Measurements from ENCODE around the gene POLD1. TPM values are rescaled to one million over a fixed set of nuclear protein-coding genes. Genes with fewer than 3 reads are reported as not detected.
"Not testable (repeated sequence)": the region's sequence is repeated elsewhere in the genome, so short reads cannot be mapped to it uniquely, and the experiment has no call there.

POLD1 gene
- total and polyA plus RNA-seq, 7 donors = 4.5 to 9.7 (median 6.9) TPM

DNA sequence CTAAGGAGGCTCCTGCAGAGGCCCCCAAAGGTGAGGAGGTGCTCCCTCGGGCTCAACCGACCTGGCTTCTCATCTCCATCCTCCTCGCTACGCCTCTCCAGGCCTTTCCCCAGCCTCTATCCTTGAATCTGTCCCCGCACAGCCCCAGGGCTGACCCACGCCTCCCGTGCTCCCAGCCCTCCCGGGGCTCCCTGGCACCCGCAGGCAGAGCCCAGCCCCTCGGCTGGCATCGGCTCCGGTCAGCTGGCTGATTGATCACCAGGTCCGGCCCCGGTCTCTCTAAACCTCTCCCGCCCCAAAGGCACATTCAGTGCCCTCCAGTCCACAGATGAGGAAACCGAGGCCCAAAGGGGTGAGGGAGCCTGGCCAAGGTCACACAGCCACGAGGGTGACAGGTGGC, 51.1 kb downstream of the POLD1 start:
- no peaks in the 10 kb centered on the region for H3K9me3 ChIP-seq
- H3K4me3 ChIP-seq = peak overlapping the region; percentile 51
- no peak for DNase-seq
- TF ChIP-seq, protein P1, sequence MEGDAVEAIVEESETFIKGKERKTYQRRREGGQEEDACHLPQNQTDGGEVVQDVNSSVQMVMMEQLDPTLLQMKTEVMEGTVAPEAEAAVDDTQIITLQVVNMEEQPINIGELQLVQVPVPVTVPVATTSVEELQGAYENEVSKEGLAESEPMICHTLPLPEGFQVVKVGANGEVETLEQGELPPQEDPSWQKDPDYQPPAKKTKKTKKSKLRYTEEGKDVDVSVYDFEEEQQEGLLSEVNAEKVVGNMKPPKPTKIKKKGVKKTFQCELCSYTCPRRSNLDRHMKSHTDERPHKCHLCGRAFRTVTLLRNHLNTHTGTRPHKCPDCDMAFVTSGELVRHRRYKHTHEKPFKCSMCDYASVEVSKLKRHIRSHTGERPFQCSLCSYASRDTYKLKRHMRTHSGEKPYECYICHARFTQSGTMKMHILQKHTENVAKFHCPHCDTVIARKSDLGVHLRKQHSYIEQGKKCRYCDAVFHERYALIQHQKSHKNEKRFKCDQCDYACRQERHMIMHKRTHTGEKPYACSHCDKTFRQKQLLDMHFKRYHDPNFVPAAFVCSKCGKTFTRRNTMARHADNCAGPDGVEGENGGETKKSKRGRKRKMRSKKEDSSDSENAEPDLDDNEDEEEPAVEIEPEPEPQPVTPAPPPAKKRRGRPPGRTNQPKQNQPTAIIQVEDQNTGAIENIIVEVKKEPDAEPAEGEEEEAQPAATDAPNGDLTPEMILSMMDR (IDR thresholded peaks at IDR 0.05) = no peak
- 38 to 69% (median 60%) methylated on average over 15 to 17 of the region's 17 CpGs for WGBS, 3 donors
- peaks cover 0 to 35% of the 10 kb centered on the region in 2 donors for H3K36me3 ChIP-seq (ENCODE audit: insufficient read depth in 1 of 2, low read depth in 1 of 2)
- peak overlapping the region; percentile 50 for H3K27ac ChIP-seq
- H3K4me1 ChIP-seq = peaks cover 13% of the 10 kb centered on the region
- no peak for ATAC-seq
- peaks cover 0 to 11% (median 0%) of the 10 kb centered on the region in 3 donors for H3K27me3 ChIP-seq (ENCODE audit: insufficient read depth in 3 of 3, low read length in 2 of 3)
- intact Hi-C loops (cut with DNase I) = no loop called here

DNA sequence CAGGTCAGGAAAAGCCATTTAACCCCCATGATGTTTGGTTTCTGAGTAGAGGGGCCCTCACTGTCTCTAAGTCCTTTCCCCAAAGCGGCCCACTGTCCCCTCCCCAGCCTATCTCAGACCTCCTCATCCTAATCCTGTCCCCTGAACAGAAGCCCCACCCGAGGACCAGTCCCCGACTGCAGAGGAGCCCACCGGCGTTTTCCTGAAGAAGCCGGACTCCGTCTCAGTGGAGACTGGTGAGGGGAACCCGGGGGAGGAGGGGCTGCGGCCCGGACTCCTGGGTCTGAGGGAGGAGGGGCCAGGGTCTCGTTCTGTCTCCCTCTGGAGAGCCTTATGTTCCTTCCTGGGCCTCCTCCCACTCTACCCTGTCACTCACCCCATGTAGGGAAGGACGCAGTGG, 51.5 kb downstream of the POLD1 start:
- Histone ChIP-seq H3K4me3 (peak overlapping the region; percentile 51), H3K9me3 (no peaks in the 10 kb centered on the region), H3K27ac (peak overlapping the region; percentile 50), H3K4me1 (peaks cover 12% of the 10 kb centered on the region), H3K27me3 (ENCODE audit: insufficient read depth in 3 of 3, low read length in 2 of 3) (peaks cover 0 to 11% (median 0%) of the 10 kb centered on the region in 3 donors), H3K36me3 (ENCODE audit: insufficient read depth in 1 of 2, low read depth in 1 of 2) (peaks cover 0 to 37% of the 10 kb centered on the region in 2 donors)
- TF ChIP-seq, protein P1 (IDR thresholded peaks at IDR 0.05) = no peak
- intact Hi-C loops (cut with DNase I) = no loop called here
- no peak for DNase-seq
- ATAC-seq = no peak
- 66 to 78% (median 66%) methylated on average over 12 of the region's 12 CpGs for WGBS, 3 donors

DNA sequence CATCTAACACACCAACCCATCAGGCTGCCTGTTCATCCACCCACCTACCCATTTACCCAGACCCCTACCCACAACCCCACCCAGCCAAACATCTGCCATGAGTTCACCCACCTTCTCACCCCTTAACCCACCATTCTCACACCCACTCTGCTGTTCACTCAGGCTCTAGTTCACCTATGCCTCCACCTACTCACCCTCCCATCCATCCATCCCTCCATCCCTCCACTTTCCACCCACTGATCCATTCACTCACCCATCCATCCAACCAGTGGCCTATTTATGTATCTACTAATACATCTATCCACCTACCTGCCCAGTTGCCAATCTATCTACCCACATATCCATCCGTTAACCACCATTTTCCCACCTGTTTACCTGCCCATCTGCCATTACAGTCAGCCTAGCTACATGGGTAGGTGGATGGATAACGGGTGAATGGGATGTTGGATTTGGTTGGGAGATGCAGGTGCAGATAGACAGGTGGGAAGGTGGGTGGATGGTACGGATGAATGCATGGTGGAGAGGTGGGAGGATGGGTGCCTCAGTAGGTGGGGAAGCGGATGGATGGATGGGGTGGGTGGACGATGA, 53.8 kb downstream of the POLD1 start:
- Histone ChIP-seq H3K4me3 (no peak overlapping the region), H3K36me3 (ENCODE audit: insufficient read depth in 1 of 2, low read depth in 1 of 2) (peaks cover 0 to 61% of the 10 kb centered on the region in 2 donors), H3K27ac (no peak overlapping the region), H3K9me3 (no peaks in the 10 kb centered on the region), H3K27me3 (ENCODE audit: insufficient read depth in 3 of 3, low read length in 2 of 3) (peaks cover 0 to 1% (median 0%) of the 10 kb centered on the region in 3 donors), H3K4me1 (no peaks in the 10 kb centered on the region)
- DNase-seq (no peak), ATAC-seq (no peak)
- WGBS, 3 donors = 78 to 91% (median 86%) methylated on average over 5 of the region's 5 CpGs
- intact Hi-C loops (cut with DNase I) = no loop called here
- TF ChIP-seq, protein P1 (IDR thresholded peaks at IDR 0.05) = no peak

DNA sequence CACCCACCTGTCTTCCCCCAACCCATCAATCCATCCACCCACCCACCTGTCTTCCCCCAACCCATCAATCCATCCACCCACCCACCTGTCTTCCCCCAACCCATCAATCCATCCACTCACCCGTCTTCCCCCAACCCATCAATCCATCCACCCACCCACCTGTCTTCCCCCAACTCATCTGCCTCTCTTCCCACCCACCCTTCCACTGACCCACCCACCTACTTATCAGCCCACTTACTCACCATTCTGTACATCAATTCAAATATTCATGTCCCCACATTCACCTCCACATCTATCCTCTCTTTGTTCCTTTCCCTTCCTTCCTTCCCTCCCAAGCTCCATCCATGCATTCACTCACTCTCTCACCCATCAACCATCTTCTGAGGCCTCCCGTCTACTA, 55.0 kb downstream of the POLD1 start:
- peaks cover 0 to 72% of the 10 kb centered on the region in 2 donors for H3K36me3 ChIP-seq (ENCODE audit: insufficient read depth in 1 of 2, low read depth in 1 of 2)
- DNase-seq; H3K4me1 ChIP-seq; H3K4me3 ChIP-seq; intact Hi-C loops (cut with DNase I); H3K27me3 ChIP-seq (ENCODE audit: insufficient read depth in 3 of 3, low read length in 2 of 3); H3K9me3 ChIP-seq; ATAC-seq; H3K27ac ChIP-seq: not testable (repeated sequence)
- 38 to 58% (median 43%) methylated on average over 2 of the region's 2 CpGs for WGBS, 3 donors

DNA sequence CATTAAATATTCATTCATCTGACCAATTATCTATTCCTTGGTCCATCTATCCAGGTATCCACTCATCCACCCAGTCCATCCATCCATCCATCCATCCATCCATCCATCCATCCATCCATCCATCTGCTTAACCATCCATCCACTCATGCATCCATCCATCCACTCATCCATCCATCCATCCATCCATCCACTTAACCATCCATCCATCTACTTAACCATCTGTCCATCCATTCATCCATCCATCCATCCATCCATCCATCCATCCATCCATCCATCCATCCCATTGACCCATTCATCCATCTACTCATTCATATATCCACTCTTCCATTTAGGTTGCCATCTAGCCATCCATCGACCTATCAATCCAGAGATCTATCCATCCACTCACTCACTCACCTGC, 59.9 kb downstream of the POLD1 start:
- TF ChIP-seq, protein P1 (IDR thresholded peaks at IDR 0.05) = no peak
- Histone ChIP-seq H3K27ac (no peak overlapping the region), H3K36me3 (ENCODE audit: insufficient read depth in 1 of 2, low read depth in 1 of 2) (peaks cover 0 to 84% of the 10 kb centered on the region in 2 donors), H3K27me3 (ENCODE audit: insufficient read depth in 3 of 3, low read length in 2 of 3) (no peaks in the 10 kb centered on the region), H3K4me3 (no peak overlapping the region), H3K9me3 (no peaks in the 10 kb centered on the region), H3K4me1 (no peaks in the 10 kb centered on the region)
- ATAC-seq (no peak), DNase-seq (no peak)
- WGBS, 3 donors = 73 to 78% (median 77%) methylated on average over 1 of the region's 1 CpG
- intact Hi-C loops (cut with DNase I) = no loop called here

All from psoas muscle (tissue), 8 donors.